Measurements from ENCODE around the gene SLC6A12.

SLC6A12 gene

DNA sequence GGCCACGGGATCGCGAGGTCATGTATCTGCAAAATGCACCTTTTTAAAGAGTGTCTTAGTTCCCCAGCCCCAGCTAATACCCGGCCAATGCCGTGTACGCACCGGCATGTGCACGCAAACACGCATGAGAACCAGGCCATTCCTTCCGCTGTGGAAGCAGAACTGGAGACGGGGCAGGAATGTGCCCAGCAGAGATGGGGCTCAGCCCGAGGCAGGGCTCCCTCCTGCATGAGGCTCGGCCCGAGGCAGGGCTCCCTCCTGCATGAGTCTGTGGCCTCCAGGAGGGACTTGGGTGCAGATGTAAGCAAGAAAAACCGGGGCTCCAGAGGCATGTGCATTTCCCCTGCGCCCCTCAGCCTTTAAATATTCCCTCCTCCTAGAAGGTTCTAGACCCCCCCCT, 38.2 kb downstream of the SLC6A12 start:
- no peak for DNase-seq

DNA sequence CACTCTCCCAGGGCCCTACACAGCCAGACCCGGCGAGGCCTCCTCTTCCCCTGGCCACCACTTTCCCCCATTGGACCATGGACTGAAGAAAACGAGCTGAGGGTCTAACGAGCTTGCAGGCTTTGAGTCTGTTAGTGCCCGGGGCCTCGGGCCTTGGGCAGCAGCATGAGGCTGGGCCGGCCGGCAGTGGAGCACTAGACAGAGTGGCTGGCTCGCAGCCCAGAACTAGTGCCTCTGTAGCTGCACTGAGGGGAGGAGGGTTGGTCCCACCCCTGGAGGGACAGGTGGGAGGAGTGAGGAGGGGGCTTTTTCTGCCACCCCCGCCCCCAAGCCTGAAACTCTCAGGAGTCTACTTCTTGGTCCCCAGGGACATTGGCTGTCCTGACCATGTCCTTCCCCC, 38.7 kb downstream of the SLC6A12 start:
- no peak for DNase-seq

DNA sequence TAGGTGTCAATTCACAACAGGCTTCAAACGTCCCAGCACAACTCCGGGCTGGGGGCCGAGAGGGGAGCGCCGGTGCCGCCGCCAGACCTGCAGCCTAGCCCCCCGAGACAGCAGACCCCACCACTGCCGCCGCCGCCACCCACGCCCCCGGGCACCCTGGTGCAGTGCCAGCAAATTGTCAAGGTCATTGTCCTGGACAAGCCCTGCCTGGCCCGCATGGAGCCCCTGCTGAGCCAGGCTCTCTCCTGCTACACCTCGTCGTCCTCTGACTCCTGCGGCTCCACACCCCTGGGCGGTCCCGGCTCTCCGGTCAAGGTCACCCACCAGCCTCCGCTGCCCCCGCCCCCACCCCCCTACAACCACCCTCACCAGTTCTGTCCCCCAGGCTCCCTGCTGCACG, 39.4 kb downstream of the SLC6A12 start:
- no peak for DNase-seq

DNA sequence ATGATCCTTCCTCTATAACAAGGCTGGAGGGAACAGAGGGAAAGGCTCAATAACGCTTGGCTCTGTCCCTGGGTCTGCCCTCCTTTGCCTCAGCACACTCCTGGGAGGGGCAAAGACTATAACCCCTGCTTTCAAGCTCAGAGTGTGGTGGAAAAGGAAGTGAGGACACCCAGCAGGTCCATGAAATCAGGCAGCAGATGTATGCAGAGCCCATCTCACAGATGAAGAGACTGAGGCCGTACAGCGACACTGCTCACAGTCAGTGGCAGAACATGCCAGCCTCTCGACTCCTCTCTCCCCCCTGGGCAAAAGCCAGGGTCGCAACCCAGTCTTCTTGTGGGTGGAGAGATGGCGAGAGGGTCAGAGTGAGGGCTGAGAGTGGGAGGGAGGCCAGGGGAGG, 39.8 kb downstream of the SLC6A12 start:
- no peak for DNase-seq

DNA sequence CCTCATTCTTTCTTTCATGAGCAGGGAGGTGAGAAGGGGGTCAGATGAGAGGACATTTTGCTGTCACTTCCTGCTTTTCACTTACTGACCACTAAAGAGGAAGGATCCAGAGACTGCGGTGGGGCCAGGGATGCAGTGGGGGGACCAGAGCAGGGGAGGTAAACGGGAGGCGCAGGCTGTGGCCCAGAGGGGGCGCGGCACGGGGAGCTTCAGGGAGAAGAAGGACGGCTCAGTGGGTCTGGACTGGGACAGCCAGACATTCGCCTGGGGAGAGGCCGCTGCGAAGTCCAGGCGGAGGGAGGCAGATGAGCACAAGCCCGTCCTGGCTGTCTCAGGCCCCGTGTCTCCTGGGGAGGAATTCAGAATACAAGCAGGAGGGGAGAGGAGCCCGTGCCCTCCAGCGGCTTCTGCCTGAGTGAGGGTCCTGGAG, 41.2 kb downstream of the SLC6A12 start:
- no peak for DNase-seq

DNA sequence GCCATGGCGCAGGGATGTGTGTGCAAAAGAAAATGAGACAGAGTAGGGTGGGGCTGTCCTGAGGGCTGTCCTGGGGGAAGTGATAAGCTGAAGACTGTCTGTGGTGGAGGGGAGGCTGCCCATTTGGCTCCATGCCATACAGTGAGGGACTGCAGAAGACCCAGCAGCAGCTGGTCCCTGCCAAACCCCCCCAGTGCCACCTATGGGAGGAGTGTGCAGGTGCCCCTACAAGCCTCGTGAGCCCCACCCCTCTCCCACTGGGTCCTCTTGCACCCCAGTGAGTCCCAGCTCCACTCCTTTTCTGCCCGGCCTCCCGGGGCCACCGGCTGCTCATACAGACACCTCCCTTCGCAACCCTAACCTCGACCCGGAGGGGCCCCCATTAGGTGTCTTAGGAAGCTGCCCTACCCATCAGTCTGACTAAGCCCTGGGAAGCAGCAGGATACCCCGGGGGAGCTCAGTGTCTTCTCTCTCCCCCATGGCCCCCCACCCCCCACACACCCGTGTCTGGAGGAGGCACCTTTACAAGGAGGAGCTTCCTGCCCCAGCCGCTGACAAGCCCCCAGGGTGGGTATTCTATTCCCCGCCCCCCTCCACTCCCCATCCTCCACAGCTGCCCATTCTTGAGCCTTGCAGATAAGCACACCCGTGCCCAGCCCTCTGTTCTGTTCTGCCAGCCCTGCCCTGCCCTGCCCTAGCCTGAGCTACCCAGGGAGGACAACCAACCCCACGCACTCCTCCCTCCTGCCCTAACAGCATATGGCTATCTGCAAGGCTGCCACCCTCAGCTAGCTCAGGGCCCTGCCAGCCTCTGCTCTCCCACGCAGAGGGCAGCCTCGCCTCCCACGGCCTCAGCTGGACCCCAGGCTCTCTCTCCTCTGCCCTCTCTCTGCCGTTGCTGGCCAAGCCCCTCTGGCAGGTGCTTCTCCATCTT, 41.9 kb downstream of the SLC6A12 start:
- no peak for DNase-seq

DNA sequence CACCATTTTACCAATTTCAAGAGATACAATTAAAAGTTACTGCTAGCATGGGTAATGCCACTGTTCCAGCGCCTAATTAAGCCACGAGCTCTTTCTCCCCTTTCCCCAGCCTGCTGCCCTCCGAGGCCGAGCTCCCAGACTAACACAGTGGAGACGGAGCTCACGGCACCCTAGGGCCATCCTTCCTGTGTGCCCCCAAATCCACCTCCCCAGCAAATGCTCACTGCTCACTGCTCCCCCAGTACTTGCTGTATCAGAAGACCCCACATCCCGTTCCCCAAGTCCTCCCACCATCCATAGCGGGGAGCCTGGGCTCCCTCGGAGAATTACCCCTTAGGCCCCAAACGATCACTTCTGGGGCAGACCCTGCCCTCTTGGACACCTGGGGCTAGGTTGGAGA, 42.7 kb downstream of the SLC6A12 start:
- no peak for DNase-seq

DNA sequence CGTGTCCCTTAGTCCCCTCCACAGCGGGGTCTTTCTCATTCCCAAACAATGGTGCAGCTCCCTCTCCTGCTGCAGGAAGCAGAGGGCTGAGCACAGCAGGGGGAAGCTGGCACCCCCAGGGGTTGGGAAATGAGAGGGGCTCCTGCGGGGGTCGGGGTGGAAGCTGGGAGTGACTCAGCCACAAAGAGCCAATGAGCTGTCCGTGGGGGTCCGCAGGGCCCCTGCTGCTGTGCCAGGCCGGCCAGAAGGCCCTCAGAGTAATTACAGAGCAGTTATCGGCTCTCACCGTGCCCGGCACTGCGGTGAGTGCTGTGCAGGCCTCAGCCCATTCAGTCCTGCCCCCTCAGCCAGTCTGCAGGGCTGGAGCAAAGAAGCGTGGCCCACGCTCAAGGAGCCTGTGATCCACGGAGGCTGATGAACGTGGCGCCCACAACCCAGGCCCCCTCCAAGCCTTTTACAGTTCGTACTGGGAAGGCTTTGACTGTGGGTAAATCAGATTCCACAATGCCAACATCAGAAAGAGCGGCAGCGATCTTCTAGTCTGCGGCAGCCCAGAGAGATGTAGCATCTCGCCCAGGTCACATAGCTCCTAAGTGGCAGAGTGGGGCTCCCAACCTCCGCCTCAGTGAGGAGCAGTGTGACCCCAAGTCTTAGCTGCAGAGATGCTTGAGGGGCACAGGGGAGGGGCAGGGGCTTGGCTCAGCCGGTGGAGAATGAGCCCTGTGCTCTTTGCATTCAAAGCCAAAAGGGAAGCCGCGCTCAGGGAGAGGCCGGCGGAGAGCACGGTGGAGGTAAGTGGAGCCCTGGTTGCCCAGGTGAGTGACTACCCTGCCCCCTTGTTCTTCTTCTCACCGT, 43.4 kb downstream of the SLC6A12 start:
- DNase-seq, result no peak

DNA sequence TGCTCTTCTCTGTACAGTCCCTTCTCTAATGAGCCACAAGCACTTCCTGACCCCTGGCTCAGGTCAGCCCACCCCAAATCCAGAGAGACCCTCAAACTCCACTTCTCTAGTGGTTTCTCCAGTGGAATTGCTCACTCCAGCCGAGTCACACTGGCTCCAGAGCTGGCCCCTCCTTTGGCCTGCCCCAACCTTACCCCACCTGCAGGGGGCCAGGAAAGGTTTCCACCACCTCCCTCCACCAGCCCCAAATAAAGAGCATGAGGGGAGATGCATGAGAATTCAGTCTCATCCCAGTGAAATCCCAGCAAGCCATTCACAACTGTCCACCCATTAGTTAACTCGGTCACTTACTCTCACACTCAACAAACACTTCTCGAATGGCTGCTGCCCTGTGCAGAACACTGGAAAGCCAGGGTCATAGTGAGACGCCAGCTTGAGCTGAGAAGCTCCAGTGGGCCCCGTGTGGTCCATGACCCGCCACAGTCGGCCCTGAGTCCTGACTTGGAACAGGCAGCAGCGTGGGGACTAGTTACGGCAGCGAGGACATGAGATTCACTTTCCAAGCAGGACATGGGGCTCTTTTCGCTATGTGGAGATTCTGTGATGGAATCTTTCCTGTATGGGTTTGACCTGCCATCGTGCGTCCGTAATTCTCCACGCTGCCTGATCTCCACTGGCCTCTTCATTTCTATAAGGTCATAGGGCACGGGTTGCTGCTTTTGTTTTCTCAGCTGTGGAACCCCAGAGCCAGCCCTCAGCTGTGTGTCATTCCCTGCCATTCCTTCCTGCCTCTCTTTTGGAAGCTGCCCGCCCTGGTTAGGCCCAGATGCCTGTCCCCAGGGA, 44.2 kb downstream of the SLC6A12 start:
- no peak for DNase-seq

DNA sequence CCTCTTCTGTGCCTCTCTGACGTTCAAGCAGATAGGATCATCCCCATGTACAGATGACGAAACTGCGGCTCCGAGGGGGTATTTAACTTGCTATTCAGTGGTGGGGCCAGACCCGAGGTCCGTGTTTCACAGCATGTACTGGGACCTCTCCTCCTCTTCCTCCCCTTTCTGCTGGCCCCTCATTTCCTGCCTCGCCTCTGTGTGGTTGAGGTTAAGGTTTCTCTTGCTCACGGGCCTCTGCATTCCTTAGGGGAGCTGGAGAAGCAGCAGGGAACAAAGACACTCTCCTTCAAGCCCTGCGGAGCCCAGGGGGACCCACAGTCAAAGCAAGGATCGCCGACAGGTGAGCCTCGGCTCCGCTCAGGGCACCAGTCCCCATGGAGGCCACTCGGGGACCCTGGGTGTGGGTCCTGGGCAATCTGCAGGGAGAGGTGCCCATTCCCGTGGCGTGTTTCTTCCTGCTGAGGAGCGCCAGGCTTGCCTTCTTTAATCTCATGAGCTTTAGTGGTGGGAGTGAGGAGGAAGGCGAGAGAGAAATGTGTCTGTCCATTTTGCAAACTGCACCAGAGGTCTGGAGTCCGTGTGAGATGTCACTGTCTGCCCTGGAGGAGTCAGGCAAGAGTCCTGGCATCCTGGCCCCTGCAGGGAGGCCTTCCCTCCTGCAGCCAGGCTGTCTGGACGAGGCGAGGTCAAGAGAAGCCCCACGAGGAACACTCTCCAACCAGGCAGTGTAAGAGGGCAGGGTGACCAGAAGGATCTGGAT, 45.0 kb downstream of the SLC6A12 start:
- no peak for DNase-seq

DNA sequence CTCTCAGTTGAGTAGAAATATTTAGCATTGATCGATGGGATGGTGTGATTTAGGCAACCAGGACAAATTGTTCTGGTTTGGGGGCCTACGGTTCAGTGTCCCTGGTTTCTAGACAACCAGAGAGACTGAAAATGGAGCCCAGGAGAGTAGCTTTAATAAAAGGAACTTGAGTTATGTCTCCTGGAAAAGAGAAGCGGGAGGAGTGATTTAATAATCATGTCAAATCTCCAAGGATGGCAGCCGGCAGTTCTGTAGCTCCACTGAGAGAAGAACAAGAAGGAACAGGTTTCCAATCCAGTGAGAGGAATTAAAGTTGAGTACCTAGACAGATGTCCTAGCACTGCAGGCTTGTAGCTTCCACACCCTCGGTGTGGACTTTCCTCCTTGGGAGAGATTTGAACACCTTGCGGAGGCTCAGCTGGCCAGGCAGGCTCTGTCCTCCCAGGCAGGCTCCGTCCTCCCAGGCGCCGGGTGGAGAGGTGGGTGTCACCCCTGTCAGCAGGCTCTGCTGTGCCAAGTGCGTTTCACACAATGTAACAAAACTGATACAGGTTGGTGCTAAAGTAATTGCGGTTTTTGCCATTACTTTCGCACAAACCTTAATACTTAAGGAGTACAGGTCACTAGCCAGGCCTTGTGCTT, 45.9 kb downstream of the SLC6A12 start:
- no peak for DNase-seq

DNA sequence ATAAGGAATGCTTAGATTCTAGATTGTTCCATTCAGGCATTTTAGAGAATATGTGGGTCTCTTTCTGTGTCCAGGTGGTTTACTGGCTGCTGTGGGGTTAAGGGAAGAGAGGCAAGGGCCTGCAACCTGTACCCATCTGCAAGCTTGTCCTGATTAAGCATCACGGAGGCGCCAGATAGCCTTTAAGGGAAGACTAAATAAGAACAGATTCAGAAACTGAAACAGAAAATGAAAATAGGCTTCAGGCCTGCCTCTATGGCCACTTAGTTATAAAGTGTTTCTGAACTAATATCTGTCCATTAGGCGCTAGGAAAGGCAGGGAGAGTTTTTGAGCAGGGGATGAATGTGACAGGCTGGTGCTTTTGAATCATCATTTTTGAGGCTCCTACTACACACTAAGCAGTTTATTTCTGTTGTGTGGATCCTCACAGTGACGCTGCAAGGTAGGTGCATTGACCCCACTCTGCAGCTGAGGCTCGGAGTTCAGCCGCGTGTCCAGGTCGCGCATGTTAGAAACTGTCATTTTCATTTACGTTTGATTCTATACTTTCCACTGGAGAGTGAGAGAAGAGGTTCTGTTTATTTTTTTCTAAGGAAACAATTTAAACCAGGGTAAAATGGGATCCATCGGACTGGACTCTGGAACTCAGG, 47.4 kb downstream of the SLC6A12 start:
- no peak for DNase-seq

DNA sequence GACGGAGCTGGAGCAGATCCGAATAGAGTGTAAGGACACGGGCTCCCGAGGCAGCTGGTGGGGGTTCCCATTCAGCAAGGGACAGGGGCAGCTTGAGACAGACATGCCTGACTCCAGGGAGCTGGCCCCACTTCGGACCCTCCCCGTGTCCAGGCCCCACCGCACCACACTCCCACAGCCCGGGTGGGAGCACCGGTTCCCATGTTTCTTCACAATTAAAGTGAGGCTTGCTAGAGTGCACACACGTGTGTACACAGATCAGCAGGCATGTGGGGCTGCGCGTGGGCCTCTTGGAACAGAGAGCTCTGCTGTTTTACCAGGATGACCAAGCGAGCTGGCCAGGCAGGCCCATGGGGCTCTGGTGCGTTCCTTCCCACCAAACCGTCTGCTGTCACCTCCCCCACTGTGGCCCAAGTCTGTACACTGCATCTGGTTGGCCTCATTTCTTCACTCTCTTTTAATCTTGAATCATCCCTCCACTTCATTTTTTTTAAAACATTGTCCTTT, 48.0 kb downstream of the SLC6A12 start:
- DNase-seq, result no peak

DNA sequence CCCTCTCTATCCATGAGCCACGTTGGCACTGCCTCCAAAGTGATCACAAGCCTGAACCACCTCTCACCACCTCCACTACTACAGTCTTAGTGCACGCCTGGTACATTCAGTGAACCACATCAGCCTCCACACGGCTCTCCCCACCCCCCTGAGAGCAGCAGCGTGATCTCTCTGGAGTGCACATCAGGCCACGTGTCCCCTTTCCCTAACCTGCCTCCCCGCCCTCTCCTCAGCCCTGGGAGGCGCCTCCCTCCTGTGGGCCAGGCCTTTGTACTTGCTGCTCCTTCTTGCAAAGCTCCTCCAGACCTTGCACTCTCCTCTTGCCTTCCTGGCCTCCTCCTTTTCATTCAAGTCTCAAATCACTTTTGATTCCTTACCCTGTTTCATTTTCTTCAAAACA, 49.8 kb downstream of the SLC6A12 start:
- DNase-seq, result no peak

DNA sequence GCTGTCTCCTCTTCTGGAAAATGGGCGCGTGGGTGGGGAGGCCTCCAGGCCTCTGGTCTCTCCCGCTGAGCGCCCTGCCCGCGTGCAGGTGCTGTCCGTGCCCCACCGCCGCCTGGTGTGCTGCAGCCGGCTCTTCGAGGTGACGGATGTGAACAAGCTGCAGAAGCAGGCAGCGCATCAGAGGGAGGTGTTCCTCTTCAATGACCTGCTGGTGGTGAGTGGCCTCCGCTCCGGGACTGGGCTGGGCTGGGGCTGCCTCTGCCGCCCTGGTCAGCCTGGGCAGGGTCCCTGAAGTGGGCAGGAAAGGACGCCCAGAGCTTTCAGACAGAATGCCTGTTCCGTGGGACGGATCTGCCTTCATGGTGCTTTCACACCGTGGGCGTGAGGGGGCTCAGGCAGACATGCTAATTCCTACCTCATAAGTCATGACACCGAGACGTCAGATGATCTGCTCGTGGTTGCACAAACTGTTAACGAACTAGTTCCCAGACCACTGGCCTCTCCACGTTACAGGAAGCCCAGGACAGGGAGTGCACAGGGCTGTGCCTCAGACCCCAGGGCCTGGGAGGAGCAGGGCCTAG, 50.5 kb downstream of the SLC6A12 start:
- DNase-seq, result no peak

DNA sequence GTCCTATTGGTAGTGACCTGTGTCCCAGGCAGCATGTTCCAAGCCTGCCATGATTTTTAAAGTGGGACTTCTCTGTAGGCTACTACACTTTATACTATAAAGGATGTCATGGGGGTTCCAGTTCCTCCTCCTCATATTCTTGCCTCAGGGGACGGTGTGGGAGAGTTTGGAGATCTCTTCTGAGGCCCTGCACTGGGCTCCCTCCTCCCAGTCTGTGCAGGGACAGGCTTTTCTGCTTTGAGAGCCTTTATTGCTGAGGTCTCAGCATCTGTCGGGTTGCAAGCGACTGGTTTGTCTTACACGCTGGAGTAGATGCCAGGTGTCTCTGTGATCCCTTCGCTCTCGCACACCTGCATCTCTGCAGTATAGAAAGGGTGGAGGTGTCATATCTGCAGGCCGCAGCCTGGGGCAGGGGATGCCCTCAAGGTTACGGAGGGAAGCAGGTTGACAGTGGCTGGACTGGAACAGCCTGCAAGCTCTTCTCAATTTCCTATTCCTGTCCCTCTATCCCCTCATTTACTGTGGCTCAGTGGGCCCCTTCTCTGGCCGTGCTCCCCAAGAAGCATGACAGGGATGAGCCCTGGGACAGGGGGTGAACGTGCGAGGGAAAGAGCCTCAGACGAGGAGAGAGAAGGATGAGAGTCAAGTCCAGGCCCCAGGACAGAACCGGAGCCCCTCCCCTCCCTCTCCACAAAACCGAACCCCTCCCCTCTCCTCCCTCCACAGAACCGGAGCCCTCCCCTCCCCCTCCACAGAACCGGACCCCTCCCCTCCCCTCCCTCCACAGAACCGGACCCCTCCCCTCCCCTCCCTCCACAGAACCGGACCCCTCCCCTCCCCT, 51.3 kb downstream of the SLC6A12 start:
- no peak for DNase-seq

DNA sequence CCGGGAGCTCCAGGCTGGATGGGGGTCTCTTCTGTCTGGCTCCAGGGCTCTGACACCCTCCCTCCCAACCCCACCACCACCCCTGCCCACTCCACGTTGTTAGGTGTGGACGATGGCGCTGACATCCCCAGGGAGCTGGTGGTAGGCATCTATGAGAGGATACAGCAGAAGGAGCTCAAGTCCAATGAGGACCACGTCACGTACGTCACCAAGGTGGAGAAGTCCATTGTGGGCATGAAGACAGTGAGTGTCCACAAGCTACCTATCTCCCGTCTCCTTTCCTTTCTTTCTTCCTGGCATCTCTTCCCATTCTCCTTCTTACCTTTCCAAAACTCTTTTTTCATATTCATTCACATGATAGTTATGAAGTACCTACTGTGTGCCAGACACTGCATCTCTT, 52.1 kb downstream of the SLC6A12 start:
- DNase-seq, result no peak

DNA sequence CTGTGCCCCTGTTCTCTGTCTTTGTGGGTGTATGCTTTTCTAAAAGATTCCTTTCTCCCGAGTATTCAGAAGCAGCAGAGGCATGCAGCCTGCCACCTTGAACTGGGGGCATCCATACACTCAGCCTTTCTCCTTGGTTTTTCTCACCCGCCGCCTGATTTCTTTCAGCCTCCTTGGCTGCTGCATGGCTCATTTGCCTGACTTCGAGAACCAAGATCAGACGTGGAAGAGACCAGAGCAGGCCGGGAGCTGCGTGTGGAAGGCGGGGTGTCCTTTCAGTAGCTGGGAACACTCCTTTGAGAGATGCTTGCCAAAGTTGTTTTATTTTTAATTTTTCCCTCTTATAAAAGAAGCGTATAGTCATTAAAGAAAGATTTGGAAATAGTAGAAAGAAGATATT, 53.1 kb downstream of the SLC6A12 start:
- DNase-seq, result no peak

DNA sequence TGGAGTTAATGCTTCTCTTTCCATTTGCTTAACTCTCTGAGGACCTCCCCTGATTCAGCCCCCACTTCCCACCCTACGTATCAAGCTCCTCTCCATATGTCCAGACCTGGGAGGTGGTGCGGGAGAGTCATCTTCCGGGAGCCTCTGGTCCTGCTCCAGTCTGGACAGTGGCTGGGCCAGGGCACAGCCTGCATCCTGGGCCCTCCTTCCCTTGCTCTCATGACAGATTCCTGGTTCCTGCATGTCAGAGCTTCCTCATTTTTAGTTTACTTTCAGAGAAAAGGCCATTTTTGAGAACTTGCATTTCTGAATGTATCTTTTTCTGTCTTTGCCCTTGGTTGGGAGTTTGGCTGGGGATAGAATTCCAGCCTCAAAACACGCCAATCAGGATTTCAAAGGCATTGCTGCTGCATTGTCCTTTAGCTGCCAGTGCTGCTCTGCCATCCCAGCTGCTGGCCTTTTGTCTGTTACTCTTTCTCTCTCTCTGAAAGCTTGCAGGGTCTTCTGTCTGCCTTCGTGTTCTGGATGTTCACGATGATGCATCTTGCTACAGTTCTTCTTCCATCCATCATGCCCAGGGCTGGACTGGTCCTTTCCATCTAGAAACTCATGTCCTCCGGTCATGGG, 54.7 kb downstream of the SLC6A12 start:
- DNase-seq, result no peak
